Left ventricle myocardium inferior (tissue), 1 donor: ENCODE results near the gene DENND6A. TPM values are rescaled to one million over a fixed set of nuclear protein-coding genes. Genes with fewer than 3 reads are reported as not detected.

ENCODE experiments used
- DNase-seq: peaks from one replicate; pipeline ENCODE4 v3.0.0-alpha.2; 2020
- H3K27ac ChIP-seq: fragments of 200-600 bp; replicated peaks from 2 replicates; pipeline ENCODE4 v1.8.0; 2021
- H3K27me3 ChIP-seq: fragments of 200-600 bp; 2 replicates; pipeline ENCODE4 v1.8.0; 2021; ENCODE audit warnings: low read depth
- H3K36me3 ChIP-seq: fragments of 200-600 bp; 2 replicates; pipeline ENCODE4 v1.8.0; 2021
- H3K4me1 ChIP-seq: fragments of 200-600 bp; 2 replicates; pipeline ENCODE4 v1.8.0; 2021
- H3K4me3 ChIP-seq: fragments of 200-600 bp; 2 replicates; pipeline ENCODE4 v1.8.0; 2021; ENCODE audit warnings: mild to moderate bottlenecking, moderate library complexity
- H3K9me3 ChIP-seq: fragments of 200-600 bp; replicated peaks from 2 replicates; pipeline ENCODE4 v1.8.0; 2021
- CTCF ChIP-seq: fragments of 200-600 bp; IDR thresholded peaks from 2 replicates; pipeline ENCODE4 v1.8.0; 2021; ENCODE audit warnings: antibody characterized with exemption, mild to moderate bottlenecking, borderline replicate concordance
- intact Hi-C: fragments of 100-400 bp; cut with micrococcal nuclease; formaldehyde crosslinking; loops from one replicate; pipeline ENCODE4 v1.11.0; 2022
- total RNA-seq: library from RNA; stranded (reverse); fragmentation: NEBNext Ultra II Directional; extraction: Animal tissue kit (Norgen Biotek cat#: 25700); gene quantifications from one replicate; pipeline ENCODE4 v1.2.1, GENCODE V29; 2021
- donor health status: DM: no; HTN: yes; CAD: no; lungs with severe emphysema.

DENND6A gene
- total RNA-seq, 1 donor from 2014 or later: 14.7 TPM

GRCh38 chr3:57733790-57734189, 40.9 kb upstream of the DENND6A start:
- intact Hi-C loops: no loop called here
- TF ChIP-seq CTCF: no peak
- DNase-seq: no peak
- H3K36me3 ChIP-seq: no peaks in the 10 kb centered on the region
- no peak overlapping the region for H3K4me3 ChIP-seq
- no peaks in the 10 kb centered on the region for H3K27me3 ChIP-seq
- H3K9me3 ChIP-seq: no peaks in the 10 kb centered on the region
- no peak overlapping the region for H3K27ac ChIP-seq
- H3K4me1 ChIP-seq: peaks cover 21% of the 10 kb centered on the region

- Histone ChIP-seq H3K27ac (no peak overlapping the region), H3K36me3 (no peaks in the 10 kb centered on the region), H3K4me3 (no peak overlapping the region), H3K9me3 (no peaks in the 10 kb centered on the region), H3K27me3 (no peaks in the 10 kb centered on the region), H3K4me1 (no peaks in the 10 kb centered on the region)
- intact Hi-C loops: no loop called here
- DNase-seq: no peak
- no peak for TF ChIP-seq CTCF
Measured at GRCh38 chr3:57731311-57731710, 38.4 kb upstream of the DENND6A start.

GRCh38 chr3:57730682-57731081, 37.8 kb upstream of the DENND6A start:
- intact Hi-C loops: no loop called here
- no peaks in the 10 kb centered on the region for H3K27me3 ChIP-seq
- no peaks in the 10 kb centered on the region for H3K4me1 ChIP-seq
- no peak for TF ChIP-seq CTCF
- H3K4me3 ChIP-seq: no peak overlapping the region
- no peaks in the 10 kb centered on the region for H3K36me3 ChIP-seq
- no peak for DNase-seq
- H3K9me3 ChIP-seq: no peaks in the 10 kb centered on the region
- no peak overlapping the region for H3K27ac ChIP-seq

GRCh38 chr3:57729334-57730045, 36.6 kb upstream of the DENND6A start:
- no peak overlapping the region for H3K4me3 ChIP-seq
- no peaks in the 10 kb centered on the region for H3K4me1 ChIP-seq
- no peak for DNase-seq
- no peaks in the 10 kb centered on the region for H3K9me3 ChIP-seq
- no peak for TF ChIP-seq CTCF
- no peak overlapping the region for H3K27ac ChIP-seq
- no peaks in the 10 kb centered on the region for H3K36me3 ChIP-seq
- intact Hi-C loops: no loop called here
- H3K27me3 ChIP-seq: no peaks in the 10 kb centered on the region

- TF ChIP-seq CTCF: no peak
- H3K27ac ChIP-seq: no peak overlapping the region
- H3K27me3 ChIP-seq: no peaks in the 10 kb centered on the region
- no peaks in the 10 kb centered on the region for H3K36me3 ChIP-seq
- H3K4me3 ChIP-seq: no peak overlapping the region
- intact Hi-C loops: no loop called here
- H3K9me3 ChIP-seq: no peaks in the 10 kb centered on the region
- no peak for DNase-seq
- H3K4me1 ChIP-seq: no peaks in the 10 kb centered on the region
Measured at GRCh38 chr3:57727106-57727505, 34.2 kb upstream of the DENND6A start.
